GM23338 (cell line): ENCODE measurements around the gene PRKCH. TPM values are rescaled to one million over a fixed set of nuclear protein-coding genes. Genes with fewer than 3 reads are reported as not detected.

Experiments
- polyA plus RNA-seq: library from polyadenylated mRNA; unstranded; fragments of >200 nt; fragmentation: Nextera tagmentation; extraction: Ambion mirVana; gene quantifications from 2 replicates; pipeline ENCODE4 v1.2.1, GENCODE V29; 2016
- total RNA-seq: library from RNA; depleted of rRNA; stranded (reverse); fragments of >200 nt; shearing (Covaris generic); gene quantifications from 2 replicates; pipeline ENCODE4 v1.2.3, GENCODE V29; 2014; rRNA removed

Gene PRKCH
- total and polyA plus RNA-seq, 2 experiments from 2014 or later = 5.4 to 10.1 TPM

Other genes with a start within 250 kb of the PRKCH start
- gene TMEM30B, start 40.2 kb upstream of the PRKCH start, total RNA-seq = 12.8 and 22.9 TPM in 2 replicates
- 7.2 and 7.4 TPM in 2 replicates for gene TMEM30B, start 40.2 kb upstream of the PRKCH start, polyA plus RNA-seq